Mammary epithelial cell (primary cell): ENCODE measurements around the gene SPRR5.

ENCODE experiments used
- EZH2 ChIP-seq: IDR thresholded peaks from 2 replicates; pipeline ENCODE4 v1.6.1; 2012; ENCODE audit warnings: low read length, inconsistent platforms, borderline replicate concordance
- TF ChIP-seq, protein P1 (sequence below), 2 donors: IDR thresholded peaks in 1 of 2; conservative IDR thresholded peaks in 1 of 2; 2 replicates each; pipeline ENCODE4 v1.5.1; 2011 to 2012; ENCODE audit warnings: inconsistent platforms in 2 of 2, low read length in 2 of 2, mild to moderate bottlenecking in 2 of 2, control low read depth in 1 of 2, low read depth in 1 of 2; ENCODE audit not compliant: insufficient read depth in 1 of 2; ENCODE audit errors: extremely low read depth in 1 of 2

DNA sequence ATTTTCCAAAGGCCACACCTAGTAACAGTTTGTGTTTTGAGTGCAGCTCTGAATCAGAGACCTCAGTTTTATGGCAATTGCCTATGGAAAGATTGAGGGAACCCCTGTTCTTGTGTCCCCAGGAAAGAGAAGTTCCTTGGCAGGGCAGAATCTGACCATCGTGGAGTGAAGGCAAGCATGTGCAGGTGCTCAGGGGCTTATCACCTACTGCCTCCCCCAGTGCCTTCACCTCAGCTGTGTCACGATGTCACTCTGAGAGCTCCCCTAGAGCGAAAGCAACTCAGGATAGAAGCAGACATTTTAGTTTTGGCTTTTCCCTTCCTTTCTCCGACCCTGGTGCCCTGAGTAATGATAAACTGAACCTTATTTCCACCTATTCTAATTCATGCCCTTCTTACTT lies 35.1 kb downstream of the SPRR5 start:
- TF ChIP-seq, protein P1, sequence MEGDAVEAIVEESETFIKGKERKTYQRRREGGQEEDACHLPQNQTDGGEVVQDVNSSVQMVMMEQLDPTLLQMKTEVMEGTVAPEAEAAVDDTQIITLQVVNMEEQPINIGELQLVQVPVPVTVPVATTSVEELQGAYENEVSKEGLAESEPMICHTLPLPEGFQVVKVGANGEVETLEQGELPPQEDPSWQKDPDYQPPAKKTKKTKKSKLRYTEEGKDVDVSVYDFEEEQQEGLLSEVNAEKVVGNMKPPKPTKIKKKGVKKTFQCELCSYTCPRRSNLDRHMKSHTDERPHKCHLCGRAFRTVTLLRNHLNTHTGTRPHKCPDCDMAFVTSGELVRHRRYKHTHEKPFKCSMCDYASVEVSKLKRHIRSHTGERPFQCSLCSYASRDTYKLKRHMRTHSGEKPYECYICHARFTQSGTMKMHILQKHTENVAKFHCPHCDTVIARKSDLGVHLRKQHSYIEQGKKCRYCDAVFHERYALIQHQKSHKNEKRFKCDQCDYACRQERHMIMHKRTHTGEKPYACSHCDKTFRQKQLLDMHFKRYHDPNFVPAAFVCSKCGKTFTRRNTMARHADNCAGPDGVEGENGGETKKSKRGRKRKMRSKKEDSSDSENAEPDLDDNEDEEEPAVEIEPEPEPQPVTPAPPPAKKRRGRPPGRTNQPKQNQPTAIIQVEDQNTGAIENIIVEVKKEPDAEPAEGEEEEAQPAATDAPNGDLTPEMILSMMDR (conservative IDR thresholded peaks at IDR 0.05 in 1 of 2, IDR thresholded peaks at IDR 0.05 in 1 of 2; ENCODE audit: extremely low read depth in 1 of 2, insufficient read depth in 1 of 2, low read depth in 1 of 2, low read length in 2 of 2): no peak
- no peak for TF ChIP-seq EZH2
